H1 (cell line): Measurements from ENCODE around the gene KCTD11. TPM values are rescaled to one million over a fixed set of nuclear protein-coding genes. Genes with fewer than 3 reads are reported as not detected.

Experiments used
- BCL11A ChIP-seq, 2 experiments: IDR thresholded peaks; one replicate each; pipeline ENCODE4 v1.6.1; 2011; ENCODE audit warnings: low read depth in 2 of 2, low read length in 2 of 2, mild to moderate bottlenecking in 2 of 2
- CBX8 ChIP-seq: fragments of 300-800, 300-1000 bp; sonication (generic); IDR thresholded peaks from 2 replicates; pipeline ENCODE4 v1.7.1; 2016; ENCODE audit warnings: low read depth, low read length, borderline replicate concordance
- CEBPB ChIP-seq: IDR thresholded peaks from 2 replicates; pipeline ENCODE4 v1.6.1; 2012; ENCODE audit warnings: low read depth, low read length
- EGR1 ChIP-seq: IDR thresholded peaks from 2 replicates; pipeline ENCODE4 v1.6.1; 2011; ENCODE audit warnings: low read depth, low read length, borderline replicate concordance
- GABPA ChIP-seq: IDR thresholded peaks from 2 replicates; pipeline ENCODE4 v1.6.1; 2011; ENCODE audit warnings: mild to moderate bottlenecking, low read length, moderate library complexity, borderline replicate concordance; ENCODE audit not compliant: insufficient read depth
- KDM1A ChIP-seq: fragments of 200-600, 300-600 bp; sonication (generic); IDR thresholded peaks from 2 replicates; pipeline ENCODE4 v1.7.1; 2016; ENCODE audit warnings: mild to moderate bottlenecking, low read length, borderline replicate concordance
- PHF8 ChIP-seq: fragments of 200-600 bp; sonication (generic); conservative IDR thresholded peaks from 2 replicates; pipeline ENCODE4 v1.7.1; 2012; ENCODE audit warnings: low read depth, mild to moderate bottlenecking, inconsistent platforms, low read length, moderate library complexity
- RFX5 ChIP-seq: IDR thresholded peaks from 2 replicates; pipeline ENCODE4 v1.6.1; 2011; ENCODE audit warnings: low read depth, low read length, improper control_type of control experiment, borderline replicate concordance
- SRF ChIP-seq: IDR thresholded peaks from 2 replicates; pipeline ENCODE4 v1.6.1; 2011; ENCODE audit warnings: mild to moderate bottlenecking, low read depth, low read length, moderate library complexity
- YY1 ChIP-seq: IDR thresholded peaks from 2 replicates; pipeline ENCODE4 v1.6.1; 2011; ENCODE audit warnings: low read depth, mild to moderate bottlenecking, low read length
- polyA plus RNA-seq, 7 experiments: library from polyadenylated mRNA; depleted of rRNA in 3 of 7; stranded (reverse) in 5 of 7; unstranded in 2 of 7; fragments of >200 nt in 5 of 7; fragments of 200-250 nt in 2 of 7; gene quantifications; 1 replicate in 5 of 7; 2 replicates in 1 of 7; 4 replicates in 1 of 7; pipeline versions ENCODE4 v1.2.1 to v1.2.3, GENCODE V29; 2011 to 2013; ENCODE audit warnings: missing spikeins in 2 of 7, mixed read lengths in 2 of 7
- total RNA-seq: library from RNA; stranded (reverse); fragmentation: NEBNext Ultra II Directional; extraction: Animal tissue kit (Norgen Biotek cat#: 25700); gene quantifications from 2 replicates; pipeline ENCODE4 v1.2.1, GENCODE V29; 2021

The KCTD11 gene
- total and polyA plus RNA-seq, 2 of the 8 experiments (the other 6 are each of a cell fraction or from before 2014, with no cell fraction given) = 8.6 to 9.2 TPM

DNA sequence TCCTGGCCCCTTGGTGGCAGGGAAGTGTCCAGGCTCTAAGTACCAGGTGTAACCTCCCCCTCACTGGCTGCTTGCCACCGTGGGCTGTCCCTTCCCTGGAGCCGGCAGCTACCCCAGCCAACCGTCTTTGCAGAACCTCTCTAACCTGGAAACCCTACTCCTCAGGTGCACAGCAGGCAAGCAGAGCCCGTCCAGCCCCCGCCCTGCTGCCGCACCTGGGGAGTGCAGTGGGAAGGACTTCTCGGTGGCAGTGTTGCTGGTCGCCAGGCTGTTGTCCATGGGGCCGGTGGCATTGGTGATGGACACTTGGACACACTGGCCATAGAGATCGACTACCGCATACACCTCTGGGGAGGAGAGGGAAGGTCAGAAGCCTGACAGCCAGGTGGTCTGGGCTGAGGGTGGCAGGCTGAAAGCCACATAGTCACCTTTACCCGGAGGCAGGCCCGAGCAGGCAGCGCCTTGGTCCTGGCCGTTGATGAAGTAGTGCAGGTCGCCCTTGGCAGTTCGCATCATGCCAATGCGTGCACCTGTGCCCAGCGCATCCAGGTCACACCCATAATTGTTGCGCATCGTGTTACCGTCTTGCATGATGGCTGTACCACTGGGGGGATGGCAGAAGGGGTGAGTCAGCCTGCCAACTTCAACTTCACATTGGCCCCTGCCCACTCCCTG lies 29.3 kb upstream of the KCTD11 start (continued):
- TF ChIP-seq EGR1 (no peak), RFX5 (no peak), CBX8 (no peak), GABPA (no peak), PHF8 (no peak), YY1 (no peak), KDM1A (no peak), CEBPB (no peak), BCL11A (IDR thresholded peaks at IDR 0.05; ENCODE audit: low read depth in 2 of 2, low read length in 2 of 2) (no peak), SRF (no peak)
